Measurements from ENCODE around the gene AP3S2. TPM values are rescaled to one million over a fixed set of nuclear protein-coding genes. Genes with fewer than 3 reads are reported as not detected.

Gene AP3S2
- total RNA-seq, 1 experiment from 2014 or later, result 23.3 TPM

DNA sequence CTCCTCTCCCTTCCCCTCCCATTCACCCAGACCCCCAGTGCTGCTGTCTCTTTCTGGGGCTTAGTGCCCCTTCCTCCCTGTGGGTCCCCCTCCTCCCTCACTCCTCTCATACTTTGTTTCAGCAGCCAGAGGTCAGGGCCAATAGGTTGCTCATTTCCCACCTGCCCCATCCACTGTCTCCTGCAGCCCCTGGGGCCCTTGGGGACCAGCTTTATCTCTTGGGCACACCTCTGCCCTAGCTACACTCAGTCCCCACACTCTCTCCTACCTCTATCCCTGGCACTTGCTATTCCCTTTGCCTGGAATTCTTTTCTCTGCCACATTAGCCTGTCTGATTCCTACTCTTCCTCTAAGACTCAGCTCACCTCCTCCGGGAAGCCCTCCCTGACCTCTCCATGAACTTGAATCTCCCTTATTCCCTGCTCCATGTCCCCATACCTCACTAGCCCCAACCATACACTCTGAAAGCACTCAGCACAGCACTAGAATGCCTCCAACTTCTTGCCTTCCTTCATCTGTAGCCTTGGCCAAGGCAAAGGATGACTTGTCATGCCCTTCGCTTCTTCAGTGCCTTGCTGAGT, 93.8 kb downstream of the AP3S2 start (continued):
- TF ChIP-seq, protein P1, sequence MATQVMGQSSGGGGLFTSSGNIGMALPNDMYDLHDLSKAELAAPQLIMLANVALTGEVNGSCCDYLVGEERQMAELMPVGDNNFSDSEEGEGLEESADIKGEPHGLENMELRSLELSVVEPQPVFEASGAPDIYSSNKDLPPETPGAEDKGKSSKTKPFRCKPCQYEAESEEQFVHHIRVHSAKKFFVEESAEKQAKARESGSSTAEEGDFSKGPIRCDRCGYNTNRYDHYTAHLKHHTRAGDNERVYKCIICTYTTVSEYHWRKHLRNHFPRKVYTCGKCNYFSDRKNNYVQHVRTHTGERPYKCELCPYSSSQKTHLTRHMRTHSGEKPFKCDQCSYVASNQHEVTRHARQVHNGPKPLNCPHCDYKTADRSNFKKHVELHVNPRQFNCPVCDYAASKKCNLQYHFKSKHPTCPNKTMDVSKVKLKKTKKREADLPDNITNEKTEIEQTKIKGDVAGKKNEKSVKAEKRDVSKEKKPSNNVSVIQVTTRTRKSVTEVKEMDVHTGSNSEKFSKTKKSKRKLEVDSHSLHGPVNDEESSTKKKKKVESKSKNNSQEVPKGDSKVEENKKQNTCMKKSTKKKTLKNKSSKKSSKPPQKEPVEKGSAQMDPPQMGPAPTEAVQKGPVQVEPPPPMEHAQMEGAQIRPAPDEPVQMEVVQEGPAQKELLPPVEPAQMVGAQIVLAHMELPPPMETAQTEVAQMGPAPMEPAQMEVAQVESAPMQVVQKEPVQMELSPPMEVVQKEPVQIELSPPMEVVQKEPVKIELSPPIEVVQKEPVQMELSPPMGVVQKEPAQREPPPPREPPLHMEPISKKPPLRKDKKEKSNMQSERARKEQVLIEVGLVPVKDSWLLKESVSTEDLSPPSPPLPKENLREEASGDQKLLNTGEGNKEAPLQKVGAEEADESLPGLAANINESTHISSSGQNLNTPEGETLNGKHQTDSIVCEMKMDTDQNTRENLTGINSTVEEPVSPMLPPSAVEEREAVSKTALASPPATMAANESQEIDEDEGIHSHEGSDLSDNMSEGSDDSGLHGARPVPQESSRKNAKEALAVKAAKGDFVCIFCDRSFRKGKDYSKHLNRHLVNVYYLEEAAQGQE (IDR thresholded peaks at IDR 0.05; ENCODE audit: low read depth), result no peak
- TF ChIP-seq JUND (IDR thresholded peaks at IDR 0.05) (no peak), EZH2phosphoT487 (IDR thresholded peaks at IDR 0.05; ENCODE audit: borderline replicate concordance) (no peak), RAD21 (IDR thresholded peaks at IDR 0.05; ENCODE audit: low read depth) (no peak), SRF (IDR thresholded peaks at IDR 0.05; ENCODE audit: low read depth) (no peak)
- TF ChIP-seq, protein P2, sequence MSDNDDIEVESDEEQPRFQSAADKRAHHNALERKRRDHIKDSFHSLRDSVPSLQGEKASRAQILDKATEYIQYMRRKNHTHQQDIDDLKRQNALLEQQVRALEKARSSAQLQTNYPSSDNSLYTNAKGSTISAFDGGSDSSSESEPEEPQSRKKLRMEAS (IDR thresholded peaks at IDR 0.05), result no peak
- TF ChIP-seq, protein P3, sequence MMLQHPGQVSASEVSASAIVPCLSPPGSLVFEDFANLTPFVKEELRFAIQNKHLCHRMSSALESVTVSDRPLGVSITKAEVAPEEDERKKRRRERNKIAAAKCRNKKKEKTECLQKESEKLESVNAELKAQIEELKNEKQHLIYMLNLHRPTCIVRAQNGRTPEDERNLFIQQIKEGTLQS (IDR thresholded peaks at IDR 0.05), result no peak

GRCh38 chr15:89799011-89799911, 94.5 kb downstream of the AP3S2 start:
- H3K36me3 ChIP-seq (ENCODE audit: control insufficient read depth in 1 of 2, insufficient read depth in 2 of 2, low read length in 2 of 2), result no peaks in the 10 kb centered on the region
- H3K27ac ChIP-seq (ENCODE audit: low read depth, low read length), result no peak overlapping the region
- no peaks in the 10 kb centered on the region for H3K27me3 ChIP-seq (ENCODE audit: insufficient read depth, low read length)
- POLR2A ChIA-PET, result no interaction called here
- H3K9me3 ChIP-seq (ENCODE audit: control insufficient read depth in 1 of 2, insufficient read depth in 1 of 2, low read depth in 1 of 2, low read length in 2 of 2), result no peaks in the 10 kb centered on the region
- H3K9ac ChIP-seq (ENCODE audit: low read length), result no peak overlapping the region
- intact Hi-C loops (cut with micrococcal nuclease), result no loop called here
- H3K4me3 ChIP-seq (replicated peaks in 1 of 2; ENCODE audit: low read depth in 1 of 2, low read length in 2 of 2), result no peak overlapping the region
- RAD21 ChIA-PET (ENCODE audit: low non-redundant PET in 1 of 2, low total read pairs in 2 of 2, uncharacterized antibody in 2 of 2, unreplicated experiment in 2 of 2), result no interaction called here
- H3K4me2 ChIP-seq (ENCODE audit: low read length), result no peak overlapping the region
- H3K4me1 ChIP-seq (ENCODE audit: control insufficient read depth in 1 of 2, insufficient read depth in 2 of 2, low read length in 2 of 2), result peaks cover 4% of the 10 kb centered on the region in 2 experiments; a peak in 1 of 4 replicates
- H3K9me2 ChIP-seq (ENCODE audit: insufficient read depth), result no peaks in the 10 kb centered on the region
- no peak overlapping the region for H2AFZ ChIP-seq (ENCODE audit: low read depth, low read length, poor library complexity, severe bottlenecking)
- ATAC-seq (no peak), DNase-seq (ENCODE audit: low read depth, low spot score) (no peak)
- no peaks in the 10 kb centered on the region for H4K20me1 ChIP-seq (ENCODE audit: insufficient read depth)
- H3K79me2 ChIP-seq (ENCODE audit: insufficient read depth, low read length), result no peaks in the 10 kb centered on the region
- CTCF ChIA-PET, result no interaction called here
- BruUV-seq (replicated peaks), result no TSS peak
- TF ChIP-seq, protein P4, sequence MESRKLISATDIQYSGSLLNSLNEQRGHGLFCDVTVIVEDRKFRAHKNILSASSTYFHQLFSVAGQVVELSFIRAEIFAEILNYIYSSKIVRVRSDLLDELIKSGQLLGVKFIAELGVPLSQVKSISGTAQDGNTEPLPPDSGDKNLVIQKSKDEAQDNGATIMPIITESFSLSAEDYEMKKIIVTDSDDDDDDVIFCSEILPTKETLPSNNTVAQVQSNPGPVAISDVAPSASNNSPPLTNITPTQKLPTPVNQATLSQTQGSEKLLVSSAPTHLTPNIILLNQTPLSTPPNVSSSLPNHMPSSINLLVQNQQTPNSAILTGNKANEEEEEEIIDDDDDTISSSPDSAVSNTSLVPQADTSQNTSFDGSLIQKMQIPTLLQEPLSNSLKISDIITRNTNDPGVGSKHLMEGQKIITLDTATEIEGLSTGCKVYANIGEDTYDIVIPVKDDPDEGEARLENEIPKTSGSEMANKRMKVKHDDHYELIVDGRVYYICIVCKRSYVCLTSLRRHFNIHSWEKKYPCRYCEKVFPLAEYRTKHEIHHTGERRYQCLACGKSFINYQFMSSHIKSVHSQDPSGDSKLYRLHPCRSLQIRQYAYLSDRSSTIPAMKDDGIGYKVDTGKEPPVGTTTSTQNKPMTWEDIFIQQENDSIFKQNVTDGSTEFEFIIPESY (IDR thresholded peaks at IDR 0.05; ENCODE audit: extremely low read depth, insufficient replicate concordance, low read length), result no peak
- no peak for TF ChIP-seq ZFX (IDR thresholded peaks at IDR 0.05)
- TF ChIP-seq, protein P2 (IDR thresholded peaks at IDR 0.05), result no peak
- TF ChIP-seq POLR2AphosphoS5 (IDR thresholded peaks at IDR 0.05; ENCODE audit: low read depth, low read length), result no peak
- no peak for TF ChIP-seq EGR1 (IDR thresholded peaks at IDR 0.05; ENCODE audit: low read depth)
- TF ChIP-seq, protein P5, sequence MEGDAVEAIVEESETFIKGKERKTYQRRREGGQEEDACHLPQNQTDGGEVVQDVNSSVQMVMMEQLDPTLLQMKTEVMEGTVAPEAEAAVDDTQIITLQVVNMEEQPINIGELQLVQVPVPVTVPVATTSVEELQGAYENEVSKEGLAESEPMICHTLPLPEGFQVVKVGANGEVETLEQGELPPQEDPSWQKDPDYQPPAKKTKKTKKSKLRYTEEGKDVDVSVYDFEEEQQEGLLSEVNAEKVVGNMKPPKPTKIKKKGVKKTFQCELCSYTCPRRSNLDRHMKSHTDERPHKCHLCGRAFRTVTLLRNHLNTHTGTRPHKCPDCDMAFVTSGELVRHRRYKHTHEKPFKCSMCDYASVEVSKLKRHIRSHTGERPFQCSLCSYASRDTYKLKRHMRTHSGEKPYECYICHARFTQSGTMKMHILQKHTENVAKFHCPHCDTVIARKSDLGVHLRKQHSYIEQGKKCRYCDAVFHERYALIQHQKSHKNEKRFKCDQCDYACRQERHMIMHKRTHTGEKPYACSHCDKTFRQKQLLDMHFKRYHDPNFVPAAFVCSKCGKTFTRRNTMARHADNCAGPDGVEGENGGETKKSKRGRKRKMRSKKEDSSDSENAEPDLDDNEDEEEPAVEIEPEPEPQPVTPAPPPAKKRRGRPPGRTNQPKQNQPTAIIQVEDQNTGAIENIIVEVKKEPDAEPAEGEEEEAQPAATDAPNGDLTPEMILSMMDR (IDR thresholded peaks at IDR 0.05 in 2 of 3, conservative IDR thresholded peaks at IDR 0.05 in 1 of 3; ENCODE audit: borderline replicate concordance in 1 of 3, insufficient read depth in 1 of 3, low read depth in 2 of 3, low read length in 2 of 3), result no peak
- TF ChIP-seq TCF7L2 (IDR thresholded peaks at IDR 0.05; ENCODE audit: borderline replicate concordance, extremely low read depth, insufficient read depth, insufficient read length), result no peak
- TF ChIP-seq POLR2A (IDR thresholded peaks at IDR 0.05; ENCODE audit: borderline replicate concordance, extremely low read depth, insufficient read depth, insufficient read length), result no peak
- no peak for TF ChIP-seq CBX3 (IDR thresholded peaks at IDR 0.05; ENCODE audit: low read depth)
